ENCODE measurements around the gene ZNF611. TPM values are rescaled to one million over a fixed set of nuclear protein-coding genes. Genes with fewer than 3 reads are reported as not detected.

The ZNF611 gene
- total RNA-seq, 1 donor from 2014 or later, result 19.9 TPM

DNA sequence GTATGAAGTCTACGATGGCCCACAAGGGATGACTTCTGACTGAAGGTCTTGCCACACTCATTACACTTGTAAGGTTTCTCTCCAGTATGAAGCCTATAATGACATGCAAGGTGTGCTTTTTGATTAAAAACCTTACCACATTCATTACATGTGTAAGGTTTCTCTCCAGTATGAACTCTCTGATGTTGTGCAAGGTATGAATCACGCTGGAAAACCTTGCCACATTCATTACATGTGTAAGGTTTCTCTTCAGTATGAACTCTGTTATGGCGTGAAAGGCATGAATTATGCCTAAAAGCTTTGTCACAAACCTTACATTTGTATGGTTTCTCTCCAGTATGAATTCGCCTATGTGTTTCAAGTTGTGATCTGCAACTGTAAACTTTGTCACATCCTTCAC is 81.7 kb downstream of the ZNF611 start:
- Histone ChIP-seq H3K4me1 (no peaks in the 10 kb centered on the region), H4K20me1 (ENCODE audit: low read depth) (no peaks in the 10 kb centered on the region), H3K4me3 (no peak overlapping the region), H3K4me2 (no peak overlapping the region), H3K9me3 (ENCODE audit: low read depth) (no peaks in the 10 kb centered on the region), H3K27me3 (no peaks in the 10 kb centered on the region), H2AFZ (replicated peaks) (no peak overlapping the region), H3K9ac (no peak overlapping the region), H3F3A (ENCODE audit: low read depth) (no peaks in the 10 kb centered on the region), H3K79me2 (ENCODE audit: low read depth) (no peaks in the 10 kb centered on the region), H3K36me3 (peaks cover 4% of the 10 kb centered on the region), H3K27ac (no peak overlapping the region)
- H3K4me3 Mint-ChIP-seq, result no peak overlapping the region
- H3K4me1 Mint-ChIP-seq, result no peaks in the 10 kb centered on the region
- TF ChIP-seq, protein P1, sequence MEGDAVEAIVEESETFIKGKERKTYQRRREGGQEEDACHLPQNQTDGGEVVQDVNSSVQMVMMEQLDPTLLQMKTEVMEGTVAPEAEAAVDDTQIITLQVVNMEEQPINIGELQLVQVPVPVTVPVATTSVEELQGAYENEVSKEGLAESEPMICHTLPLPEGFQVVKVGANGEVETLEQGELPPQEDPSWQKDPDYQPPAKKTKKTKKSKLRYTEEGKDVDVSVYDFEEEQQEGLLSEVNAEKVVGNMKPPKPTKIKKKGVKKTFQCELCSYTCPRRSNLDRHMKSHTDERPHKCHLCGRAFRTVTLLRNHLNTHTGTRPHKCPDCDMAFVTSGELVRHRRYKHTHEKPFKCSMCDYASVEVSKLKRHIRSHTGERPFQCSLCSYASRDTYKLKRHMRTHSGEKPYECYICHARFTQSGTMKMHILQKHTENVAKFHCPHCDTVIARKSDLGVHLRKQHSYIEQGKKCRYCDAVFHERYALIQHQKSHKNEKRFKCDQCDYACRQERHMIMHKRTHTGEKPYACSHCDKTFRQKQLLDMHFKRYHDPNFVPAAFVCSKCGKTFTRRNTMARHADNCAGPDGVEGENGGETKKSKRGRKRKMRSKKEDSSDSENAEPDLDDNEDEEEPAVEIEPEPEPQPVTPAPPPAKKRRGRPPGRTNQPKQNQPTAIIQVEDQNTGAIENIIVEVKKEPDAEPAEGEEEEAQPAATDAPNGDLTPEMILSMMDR (IDR thresholded peaks at IDR 0.05), result no peak
- no peak for TF ChIP-seq EZH2phosphoT487 (IDR thresholded peaks at IDR 0.05)
- TF ChIP-seq EZH2 (IDR thresholded peaks at IDR 0.05), result no peak
- H3K36me3 Mint-ChIP-seq, result peaks cover 66% of the 10 kb centered on the region
- H3K9me3 Mint-ChIP-seq, result peaks cover 11% of the 10 kb centered on the region
- H3K27ac Mint-ChIP-seq, result no peak overlapping the region
- DNase-seq (ENCODE audit: low spot score), result no peak
- peaks cover under 1% of the 10 kb centered on the region for H3K27me3 Mint-ChIP-seq (ENCODE audit: insufficient read depth, low read depth)

Other genes starting within 250 kb of the ZNF611 start
- gene ZNF808, start 207.4 kb downstream of the ZNF611 start, total RNA-seq (ENCODE audit: low replicate concordance), result 13.5 and 18.9 TPM in 2 replicates
- gene ZNF701, start 164.8 kb downstream of the ZNF611 start, total RNA-seq (ENCODE audit: low replicate concordance), result 12.9 and 16.2 TPM in 2 replicates
- gene ZNF83, start 96.7 kb downstream of the ZNF611 start, total RNA-seq (ENCODE audit: low replicate concordance), result 63.8 and 76.2 TPM in 2 replicates
- 2.7 and 3.5 TPM in 2 replicates for gene ZNF600, start 51.7 kb upstream of the ZNF611 start, total RNA-seq (ENCODE audit: low replicate concordance)
- 24.1 and 37.6 TPM in 2 replicates for gene ZNF28, start 86.6 kb upstream of the ZNF611 start, total RNA-seq (ENCODE audit: low replicate concordance)
- 30.4 and 40.7 TPM in 2 replicates for gene ZNF468, start 122.6 kb upstream of the ZNF611 start, total RNA-seq (ENCODE audit: low replicate concordance)
- 30.1 and 35.5 TPM in 2 replicates for gene ZNF320, start 162.6 kb upstream of the ZNF611 start, total RNA-seq (ENCODE audit: low replicate concordance)
- gene ZNF888, start 188.4 kb upstream of the ZNF611 start, total RNA-seq (ENCODE audit: low replicate concordance), result 8.9 and 11.6 TPM in 2 replicates
- 22.9 and 27.7 TPM in 2 replicates for gene ZNF816, start 227.8 kb upstream of the ZNF611 start, total RNA-seq (ENCODE audit: low replicate concordance)